Stimulated activated naive CD4-positive, alpha-beta T cell treated with Interleukin-2 at 50 U/mL for 16 hours (primary cell): ENCODE measurements around the gene KIF17.

Source experiments
- DNase-seq: peaks from one replicate; lab custom pipeline; 2025; lab: John Stamatoyannopoulos, UW

KIF17 gene

GRCh38 chr1:20717452-20718342, at the start of gene KIF17:
Gene KIF17 (minus strand): TSS chr1:20718007. CDS start chr1:20717706, 301 bp downstream.
- peak; percentile 44 for DNase-seq

- no peak for DNase-seq
Measured at GRCh38 chr1:20767271-20767670, 49.5 kb upstream of the KIF17 start.

GRCh38 chr1:20763417-20763816, 45.6 kb upstream of the KIF17 start:
- no peak for DNase-seq

- no peak for DNase-seq
Measured at GRCh38 chr1:20760322-20760721, 42.5 kb upstream of the KIF17 start.

DNA sequence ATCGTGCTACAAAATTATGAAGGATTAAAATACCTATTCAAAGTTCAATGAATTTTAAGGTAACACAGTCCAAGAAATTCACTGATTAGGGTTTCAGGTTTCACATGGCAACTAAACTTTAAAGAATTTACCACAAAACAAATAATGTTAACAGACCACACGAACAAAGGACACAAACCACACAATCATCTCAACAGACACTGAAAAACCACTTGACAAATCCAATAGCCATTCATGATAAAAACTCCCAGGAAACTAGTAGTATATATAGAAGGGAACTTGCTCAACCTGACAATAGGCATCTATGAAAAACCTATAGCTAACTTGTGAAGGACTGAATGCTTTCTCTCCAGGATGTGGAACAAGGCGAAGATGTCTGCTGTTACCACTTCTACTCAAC, 35.8 kb upstream of the KIF17 start:
- DNase-seq = no peak

DNA sequence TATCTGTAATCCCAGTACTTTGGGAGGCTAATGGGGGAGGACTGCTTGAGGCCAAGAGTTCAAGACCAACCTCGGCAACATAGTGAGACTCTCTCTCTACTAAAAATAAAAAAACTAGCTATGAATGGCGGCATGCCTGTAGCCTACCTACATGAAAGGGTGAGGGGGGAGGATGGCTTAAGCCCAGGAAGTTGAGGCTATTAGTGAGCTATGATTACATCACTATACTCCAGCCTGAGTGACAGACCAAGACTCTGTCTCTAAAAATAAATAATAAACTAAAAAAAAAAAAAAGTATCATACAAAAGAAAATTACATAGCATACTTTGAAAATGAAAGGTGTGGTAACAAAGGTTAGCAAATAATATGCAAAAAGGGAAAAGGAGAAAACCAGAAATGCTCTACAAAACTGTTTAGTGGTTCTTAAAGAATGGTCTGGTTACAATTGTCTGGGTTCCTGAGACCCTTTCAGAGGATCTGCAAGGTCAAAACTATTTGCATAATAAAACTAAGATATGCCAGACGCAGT, 33.7 kb upstream of the KIF17 start:
- no peak for DNase-seq

GRCh38 chr1:20742671-20743070, 24.9 kb upstream of the KIF17 start:
- no peak for DNase-seq

DNA sequence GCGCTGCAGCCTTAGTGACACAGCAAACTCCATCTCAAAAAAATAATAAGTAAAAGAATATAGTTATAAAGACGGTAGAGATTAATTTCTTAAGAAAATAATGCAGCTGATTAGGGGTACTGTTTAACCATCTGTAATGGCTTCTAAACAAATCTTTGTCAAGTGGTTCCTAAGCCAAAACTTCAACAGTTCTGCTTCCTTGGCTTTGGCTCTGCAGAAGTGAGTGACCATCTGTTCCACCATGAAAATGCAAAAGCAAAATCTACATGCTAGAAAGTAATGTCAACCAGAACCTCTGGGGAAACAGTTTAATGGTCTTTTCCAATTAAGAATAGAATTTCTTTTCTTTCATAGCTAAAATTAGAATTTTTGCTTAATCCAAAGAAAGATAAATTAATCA, 23.0 kb upstream of the KIF17 start:
- no peak for DNase-seq

GRCh38 chr1:20739225-20739624, 21.4 kb upstream of the KIF17 start:
- no peak for DNase-seq

GRCh38 chr1:20735581-20736111, 17.8 kb upstream of the KIF17 start:
- DNase-seq = no peak

DNA sequence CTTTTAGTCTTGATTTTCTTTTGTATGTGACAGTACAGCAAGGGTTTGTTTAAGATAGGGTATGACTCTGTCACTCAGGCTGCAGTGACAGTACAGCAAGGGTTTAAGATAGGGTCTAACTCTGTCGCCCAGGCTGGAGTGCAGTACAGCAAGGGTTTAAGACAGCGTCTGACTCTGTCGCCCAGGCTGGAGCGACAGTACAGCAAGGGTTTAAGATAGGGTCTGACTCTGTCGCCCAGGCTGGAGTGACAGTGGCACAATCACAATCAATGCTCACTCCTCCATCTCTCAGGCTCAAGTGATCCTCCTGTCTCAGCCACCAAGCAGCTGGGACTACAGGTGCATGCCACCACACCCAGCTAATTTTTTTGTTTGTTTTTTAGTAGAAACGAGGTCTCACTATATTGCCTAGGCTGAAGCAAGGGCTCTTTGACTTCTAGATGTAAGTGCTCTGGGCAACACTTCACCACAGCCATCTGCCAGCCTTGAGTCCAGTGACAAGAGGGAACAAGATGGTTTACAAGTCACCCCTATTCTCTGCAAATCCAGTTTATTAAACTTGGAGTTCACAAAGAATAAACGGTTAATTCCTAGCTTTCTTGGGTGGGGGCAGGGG, 15.7 kb upstream of the KIF17 start:
- DNase-seq = no peak

GRCh38 chr1:20732588-20733359, 15.0 kb upstream of the KIF17 start, which contains the start of gene SH2D5:
Gene SH2D5 (minus strand): TSS chr1:20732703. CDS start chr1:20728044, 4,659 bp downstream.
- DNase-seq = peak; percentile 76

GRCh38 chr1:20732071-20732587, 14.3 kb upstream of the KIF17 start:
- peak; percentile 44 for DNase-seq

- no peak for DNase-seq
Measured at GRCh38 chr1:20731057-20731991, 13.5 kb upstream of the KIF17 start.

DNA sequence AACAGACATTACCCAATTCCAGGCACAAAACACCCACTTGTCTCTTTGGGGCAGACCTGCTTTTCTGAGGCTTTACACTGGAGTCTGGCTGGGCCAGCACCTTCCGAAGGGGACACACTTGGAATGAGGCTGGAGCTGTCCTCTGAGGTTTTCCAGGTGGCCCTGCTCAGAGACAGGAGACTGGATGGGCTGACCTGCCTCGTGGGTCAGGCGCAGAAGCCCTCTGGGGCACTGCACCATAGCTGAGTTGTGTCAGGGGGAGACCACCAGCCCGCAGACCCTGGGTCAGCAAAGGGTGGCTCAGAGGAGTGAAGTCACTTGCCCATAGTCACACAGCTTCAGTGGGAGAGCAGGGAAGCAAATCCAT, 12.9 kb upstream of the KIF17 start:
- no peak for DNase-seq

- no peak for DNase-seq
Measured at GRCh38 chr1:20729990-20730689, 12.3 kb upstream of the KIF17 start.

- no peak for DNase-seq
Measured at GRCh38 chr1:20729155-20729931, 11.5 kb upstream of the KIF17 start.

DNA sequence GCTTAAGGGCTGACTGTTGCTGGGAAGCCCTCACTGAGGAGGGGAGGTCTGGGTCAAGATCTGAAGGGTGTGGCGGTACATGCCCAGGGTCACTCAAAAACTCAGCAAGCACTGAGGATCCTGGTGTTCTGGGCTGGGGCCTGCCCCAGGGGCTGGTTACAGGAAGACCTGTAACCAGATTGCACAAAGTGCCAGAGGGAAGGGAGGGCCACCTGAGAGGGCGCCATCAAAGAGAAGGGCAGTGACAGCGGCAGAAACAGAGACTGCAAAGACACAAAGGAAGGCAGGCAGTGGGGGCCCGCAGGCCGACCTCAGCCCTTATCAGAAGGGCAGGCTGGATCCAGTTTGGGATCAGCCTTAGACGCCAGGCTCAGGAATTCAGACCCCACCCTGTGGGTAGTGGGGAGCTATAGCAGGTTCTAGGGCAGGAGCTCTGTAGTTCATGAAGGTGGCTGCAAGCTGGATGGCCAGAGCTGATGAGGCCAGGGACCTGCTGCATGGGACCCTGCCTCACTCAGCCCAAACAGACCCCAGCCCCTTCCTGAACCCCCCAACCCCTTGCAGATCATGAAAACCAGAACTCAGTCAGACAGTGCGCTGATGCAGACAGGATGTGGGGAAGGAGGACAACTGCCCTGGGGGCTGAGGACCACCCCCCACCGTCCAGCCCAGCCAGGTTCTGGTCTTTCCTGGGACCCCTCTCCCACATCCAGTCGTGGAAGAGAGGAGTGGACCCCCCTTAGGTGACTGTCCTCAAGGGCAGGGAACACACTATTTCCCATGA, 10.8 kb upstream of the KIF17 start:
- no peak for DNase-seq
